Fibroblast of upper back skin (primary cell): Measurements from ENCODE around the gene KRT72.
A peak's percentile ranks its signal among the peaks of the same experiment; 100 is the strongest.

ENCODE experiments used
- DNase-seq: peaks from one replicate; pipeline ENCODE4 v3.0.0-alpha.2; 2013

The KRT72 gene

DNA sequence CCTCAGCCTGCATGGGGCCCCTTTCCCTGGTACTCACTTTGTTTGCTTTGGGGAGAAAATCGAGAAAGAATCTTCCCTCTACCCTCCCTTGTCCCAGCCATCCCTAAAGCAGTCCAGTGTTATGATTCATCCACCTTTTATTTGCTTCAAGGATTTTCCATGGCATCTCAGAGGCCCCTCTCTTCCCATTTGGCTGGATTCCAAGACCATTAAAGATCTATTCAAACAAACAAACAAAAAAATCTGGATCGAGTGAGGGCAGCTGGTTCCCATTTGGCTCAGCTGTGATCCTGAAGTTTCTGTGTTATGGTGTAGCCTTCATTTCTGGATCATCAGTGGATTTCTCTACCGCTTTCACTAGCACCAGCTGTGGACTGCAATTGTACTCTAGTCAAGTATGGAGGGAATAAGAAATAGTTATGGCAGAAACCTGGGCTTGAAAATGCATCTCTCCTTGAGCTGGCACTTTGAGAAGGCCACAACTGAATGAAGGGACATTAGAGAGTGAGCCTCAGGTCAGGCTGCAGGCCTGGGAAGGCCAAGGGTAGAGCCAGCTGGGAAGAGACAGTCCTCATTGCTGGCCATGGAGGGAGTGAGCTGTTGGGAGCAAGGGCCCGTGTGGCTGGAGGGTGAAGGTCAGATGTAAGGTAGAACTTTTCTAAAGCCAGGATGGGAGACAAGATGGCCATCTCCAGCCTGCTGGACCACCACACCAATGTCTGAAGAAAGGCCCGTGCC lies 62.0 kb downstream of the KRT72 start:
- peak; percentile 77 for DNase-seq

DNA sequence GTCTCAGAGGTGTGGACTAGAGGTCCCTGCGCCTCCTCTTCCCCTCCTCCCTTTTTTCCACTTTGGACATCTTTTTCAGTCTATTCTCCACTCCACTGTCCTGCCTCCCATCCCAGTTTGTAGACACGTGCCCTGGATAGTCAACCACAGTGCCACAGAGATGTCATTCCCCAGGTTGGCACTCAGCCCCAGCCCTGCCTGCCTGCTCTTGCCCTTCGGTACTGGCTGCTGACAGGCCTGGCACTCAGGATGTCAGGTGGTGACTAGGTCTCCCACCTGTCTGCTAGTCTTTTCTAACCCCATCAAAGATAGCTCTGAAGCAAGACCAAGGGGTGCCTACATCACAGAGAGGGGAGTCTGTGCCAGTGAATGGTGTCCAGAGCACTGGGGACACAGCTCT lies 64.2 kb downstream of the KRT72 start:
- no peak for DNase-seq
